Fibroblast of peridontal ligament (primary cell): ENCODE measurements around the gene CREBL2.
"Not testable (repeated sequence)": the region's sequence is repeated elsewhere in the genome, so short reads cannot be mapped to it uniquely, and the experiment has no call there.

Experiments
- DNase-seq: peaks from one replicate; pipeline ENCODE4 v3.0.0-alpha.2; 2010; ENCODE audit errors: extremely low read depth

The CREBL2 gene

DNA sequence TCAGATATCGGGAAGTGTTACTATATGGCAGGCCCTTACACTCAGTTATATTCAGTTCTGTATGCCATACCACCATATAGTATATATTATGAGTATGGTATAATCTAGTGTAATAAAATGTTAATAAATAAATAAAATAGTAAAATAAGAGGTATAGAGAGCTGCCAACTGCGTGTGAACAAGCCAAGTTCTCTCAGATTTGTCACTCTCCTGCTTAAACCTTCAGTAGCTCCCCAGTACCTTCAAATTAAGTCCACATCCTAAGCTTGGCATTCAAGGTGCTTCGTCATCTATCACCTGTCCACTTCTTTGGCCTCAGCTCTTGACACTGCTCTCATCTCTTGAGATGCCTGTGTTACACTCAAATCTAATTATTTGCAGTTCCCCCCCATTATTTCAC lies 12.8 kb upstream of the CREBL2 start:
- no peak for DNase-seq

DNA sequence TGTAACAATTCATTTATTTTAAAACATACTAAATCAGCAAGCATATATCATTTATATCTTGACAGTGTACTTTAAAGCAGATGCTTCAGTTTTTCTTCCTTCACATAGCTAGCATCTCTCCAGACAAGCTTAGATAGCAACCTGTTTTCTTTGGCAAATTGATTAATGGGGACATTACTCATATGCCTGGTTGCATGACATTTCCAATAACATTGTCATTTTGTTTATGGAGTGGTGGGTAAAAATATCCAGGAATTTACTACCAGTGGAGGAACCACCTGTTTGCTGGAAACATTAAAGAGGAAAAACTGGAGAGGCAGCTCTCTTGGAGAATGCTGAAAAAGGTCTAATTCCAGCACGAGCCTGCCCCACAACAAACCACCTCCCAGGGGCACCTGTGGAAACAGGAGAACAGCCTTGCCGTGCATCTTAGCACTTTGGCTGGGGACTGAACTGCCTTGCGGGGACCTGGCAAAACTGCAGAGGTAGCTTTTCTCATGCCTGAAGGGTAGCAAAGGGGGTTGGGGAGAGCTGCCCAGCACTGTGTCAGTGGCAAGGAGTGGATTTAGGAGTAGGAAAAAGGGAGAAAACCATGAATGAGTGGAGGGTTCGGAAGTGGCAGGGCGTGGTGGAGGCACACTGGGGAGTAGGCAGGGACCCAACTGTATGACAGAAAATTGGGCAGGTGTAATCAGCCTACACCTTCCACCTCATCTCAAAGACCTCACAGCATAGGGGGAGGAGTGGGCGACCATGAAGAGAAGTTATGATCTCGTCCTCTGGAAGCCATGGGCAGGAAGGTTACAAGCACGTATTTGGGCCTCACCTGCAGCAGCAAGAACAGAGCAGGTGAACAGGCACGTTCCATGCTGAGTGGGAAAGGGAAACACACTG lies 11.7 kb upstream of the CREBL2 start:
- DNase-seq = no peak

GRCh38 chr12:12600659-12601058 lies 11.0 kb upstream of the CREBL2 start:
- DNase-seq = no peak

GRCh38 chr12:12604740-12605139 lies 6.9 kb upstream of the CREBL2 start:
- no peak for DNase-seq

- DNase-seq = peak; percentile 49
Observed at GRCh38 chr12:12606781-12607589, 4.7 kb upstream of the CREBL2 start.

- peak; percentile 41 for DNase-seq
Observed at GRCh38 chr12:12608557-12608957, 3.1 kb upstream of the CREBL2 start.

GRCh38 chr12:12609692-12610091 lies 2.0 kb upstream of the CREBL2 start:
- DNase-seq = no peak

- no peak for DNase-seq
Observed at GRCh38 chr12:12610711-12611110, 965 bp upstream of the CREBL2 start.

DNA sequence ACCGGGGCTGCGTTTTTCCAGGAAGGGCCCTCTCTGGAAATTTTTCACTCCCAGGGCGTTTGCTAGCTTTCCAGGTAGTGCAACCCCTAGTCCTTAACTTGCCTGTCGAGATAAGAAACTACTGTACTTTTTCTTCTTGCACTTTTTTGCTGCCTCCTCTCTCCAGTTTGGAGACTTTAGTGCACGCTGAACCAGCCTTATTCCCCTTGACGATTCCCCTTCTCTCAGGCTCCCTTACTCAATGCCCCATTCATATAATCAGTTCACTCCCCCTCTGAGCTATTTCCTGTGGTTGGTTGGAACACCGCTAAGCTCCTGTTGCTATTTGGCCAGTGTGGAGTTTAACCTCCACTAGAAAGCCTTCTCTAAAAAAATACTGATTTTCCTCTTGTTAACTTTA lies 682 bp downstream of the CREBL2 start:
- DNase-seq = peak; percentile 63

GRCh38 chr12:12613344-12613743 lies 1.7 kb downstream of the CREBL2 start:
- DNase-seq = no peak

GRCh38 chr12:12614342-12614741 lies 2.7 kb downstream of the CREBL2 start:
- DNase-seq = no peak

DNA sequence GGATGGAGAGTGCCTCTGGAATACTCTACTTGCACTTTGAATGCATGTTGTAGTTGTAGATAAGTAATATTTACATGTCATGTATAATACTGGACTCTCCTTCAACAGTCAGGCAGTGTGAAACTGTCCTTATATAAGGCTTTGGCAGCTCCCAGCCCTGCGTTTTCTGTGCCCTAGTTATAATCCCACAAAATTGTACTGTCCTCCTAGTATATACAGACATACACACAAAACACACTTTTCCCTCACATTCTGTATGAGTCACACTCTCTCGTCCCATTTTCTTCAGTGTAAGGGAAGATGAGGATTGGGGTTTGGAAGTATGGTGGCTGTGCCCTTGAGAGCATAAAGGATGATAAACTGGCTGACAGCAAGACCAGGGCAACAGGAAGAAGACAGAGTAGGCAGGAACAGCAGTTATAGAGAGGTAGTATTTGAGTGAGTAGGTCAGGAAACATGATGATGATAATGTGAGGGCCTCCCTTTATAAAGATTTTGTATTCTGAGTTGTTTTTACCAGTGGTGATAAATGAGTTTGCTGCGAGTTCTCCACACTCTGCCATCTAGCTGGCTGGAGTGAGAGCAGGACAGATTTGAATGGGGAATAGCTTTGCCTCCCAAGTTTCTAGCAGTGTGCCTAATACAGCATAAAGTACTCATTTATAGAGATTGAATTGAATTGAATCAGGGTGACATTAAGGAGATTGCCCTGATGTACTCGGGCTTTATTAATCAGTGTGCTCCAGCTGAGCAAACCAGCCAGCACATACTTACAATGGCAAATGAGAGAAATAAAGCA lies 5.0 kb downstream of the CREBL2 start:
- peak; percentile 27 for DNase-seq

DNA sequence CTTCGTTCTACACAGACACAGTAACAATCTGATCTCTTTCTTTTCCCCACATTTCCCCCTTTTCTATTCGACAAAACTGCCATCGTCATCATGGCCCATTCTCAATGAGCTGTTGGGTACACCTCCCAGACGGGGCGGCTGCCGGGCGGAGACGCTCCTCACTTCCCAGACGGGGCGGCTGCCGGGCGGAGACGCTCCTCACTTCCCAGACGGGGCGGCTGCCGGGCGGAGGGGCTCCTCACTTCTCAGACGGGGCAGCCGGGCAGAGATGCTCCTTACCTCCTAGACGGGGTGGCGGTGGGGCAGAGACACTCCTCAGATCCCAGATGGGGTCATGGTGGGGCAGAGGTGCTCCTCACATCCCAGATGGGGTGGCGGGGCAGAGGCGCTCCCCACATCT lies 6.4 kb downstream of the CREBL2 start:
- DNase-seq = not testable (repeated sequence)

DNA sequence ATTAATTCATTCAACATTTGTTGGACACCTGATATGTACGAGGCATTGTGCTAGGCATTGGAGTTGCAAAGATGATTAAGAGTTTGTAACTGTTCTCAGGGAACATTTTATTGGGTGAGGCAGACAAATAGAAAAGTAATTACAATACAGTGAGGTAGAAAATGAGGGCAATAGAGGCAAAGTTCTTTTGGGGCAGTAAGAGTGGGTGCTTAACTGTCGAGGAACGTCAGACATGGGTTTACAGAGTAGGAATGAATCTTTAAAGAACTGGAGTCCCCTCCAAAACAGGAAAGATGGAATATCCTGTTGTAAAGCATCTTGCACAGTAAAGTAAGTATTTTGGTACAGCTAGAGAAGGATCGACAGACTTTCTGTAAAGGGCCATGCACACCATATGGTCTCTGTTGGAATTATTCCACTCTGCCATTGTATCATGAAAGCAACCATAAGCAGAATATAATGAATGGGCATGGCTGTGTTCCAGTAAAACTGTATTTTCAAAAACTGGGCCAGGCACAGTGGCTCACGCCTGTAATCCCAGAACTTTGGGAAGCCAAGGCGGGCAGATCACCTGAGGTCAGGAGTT lies 9.1 kb downstream of the CREBL2 start:
- DNase-seq = no peak

DNA sequence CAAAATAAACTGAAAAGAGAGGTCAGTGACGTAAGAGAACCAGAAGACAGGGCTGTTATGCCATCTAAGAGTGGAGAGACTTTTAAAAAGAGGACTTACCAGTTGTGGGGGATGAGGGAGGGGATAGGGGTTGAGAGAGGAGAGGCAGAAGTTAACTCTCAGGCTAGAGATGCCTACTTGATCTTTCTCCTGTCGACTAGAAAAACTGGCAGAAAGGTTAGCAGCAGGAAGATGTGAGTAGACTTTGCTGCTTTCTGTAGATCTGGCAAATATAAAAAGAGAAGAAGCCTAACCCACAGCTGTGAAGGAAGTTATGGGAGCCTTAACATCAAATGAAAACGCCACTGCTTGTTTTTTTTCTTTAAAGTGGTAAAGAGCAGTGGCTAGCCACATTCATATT lies 10.7 kb downstream of the CREBL2 start:
- DNase-seq = no peak

- DNase-seq = no peak
Observed at GRCh38 chr12:12624498-12624992, 12.9 kb downstream of the CREBL2 start.

GRCh38 chr12:12626471-12626870 lies 14.8 kb downstream of the CREBL2 start:
- no peak for DNase-seq

DNA sequence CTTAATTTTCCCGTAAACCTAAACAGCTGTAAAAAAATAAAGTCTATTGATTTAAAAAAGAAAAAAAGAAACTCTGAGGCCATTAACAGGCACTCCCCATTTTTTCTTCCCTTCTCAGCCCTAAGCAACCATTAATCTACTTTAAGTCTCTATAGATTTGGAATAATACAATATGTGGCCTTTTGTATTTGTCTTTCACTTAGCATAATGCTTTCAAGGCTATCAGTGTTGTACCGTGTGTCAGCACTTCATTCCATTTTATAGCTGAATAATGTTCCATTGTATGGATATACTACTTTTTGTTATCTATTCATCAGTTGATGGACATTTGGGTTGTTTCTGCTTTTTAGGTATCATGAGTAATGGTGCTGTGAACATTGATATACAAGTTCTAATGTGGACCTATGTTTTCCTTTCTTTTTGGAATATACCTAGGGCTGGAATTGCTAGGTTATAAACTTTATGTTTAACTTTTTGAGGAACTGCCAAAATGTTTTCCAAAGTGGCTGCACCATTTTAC lies 15.7 kb downstream of the CREBL2 start:
- DNase-seq = no peak

GRCh38 chr12:12628013-12628412 lies 16.3 kb downstream of the CREBL2 start:
- DNase-seq = peak; percentile 67

DNA sequence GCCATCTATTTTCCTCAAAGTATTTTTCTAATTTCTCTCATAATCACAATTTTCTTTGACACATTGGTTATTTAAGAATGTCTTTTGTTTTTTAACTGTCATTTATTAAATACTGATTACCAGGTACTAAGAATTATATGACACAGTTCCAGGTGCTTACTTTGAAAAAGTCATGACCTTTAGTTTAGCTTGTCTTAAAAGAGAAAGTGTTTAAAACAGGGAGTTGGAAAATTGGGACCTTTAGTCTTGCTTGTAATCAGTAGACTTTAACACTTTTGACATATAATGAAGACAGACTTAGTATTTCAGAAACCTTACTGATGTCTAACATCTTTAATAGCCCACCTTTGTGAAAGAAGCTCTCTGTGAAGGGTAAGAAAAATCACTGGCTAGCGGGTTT lies 19.2 kb downstream of the CREBL2 start:
- no peak for DNase-seq

- DNase-seq = no peak
Observed at GRCh38 chr12:12635651-12636050, 24.0 kb downstream of the CREBL2 start.
